Lower lobe of right lung (tissue), 2 donors: ENCODE measurements around the gene SLCO6A1. TPM values are rescaled to one million over a fixed set of nuclear protein-coding genes. Genes with fewer than 3 reads are reported as not detected.
"Not testable (repeated sequence)": the region's sequence is repeated elsewhere in the genome, so short reads cannot be mapped to it uniquely, and the experiment has no call there.

Source experiments
- ATAC-seq, 2 donors: fragments of 200-7000 bp; cut with Tn5 transposase; one replicate each; pipeline ENCODE4 v1.9.1; 2020 to 2022; ENCODE audit warnings: mild to moderate bottlenecking in 2 of 2, moderate library complexity in 2 of 2
- DNase-seq: peaks from one replicate; pipeline ENCODE4 v3.0.0-alpha.2; 2020
- H3K27ac ChIP-seq: fragments of 200-600 bp; one replicate; pipeline ENCODE4 v1.8.0; 2022
- H3K27me3 ChIP-seq: fragments of 200-600 bp; one replicate; pipeline ENCODE4 v1.8.0; 2022; ENCODE audit warnings: low read depth
- H3K36me3 ChIP-seq: fragments of 200-600 bp; one replicate; pipeline ENCODE4 v1.8.0; 2022; ENCODE audit warnings: mild to moderate bottlenecking
- H3K4me1 ChIP-seq: fragments of 200-600 bp; one replicate; pipeline ENCODE4 v1.8.0; 2022
- H3K4me3 ChIP-seq: fragments of 200-600 bp; one replicate; pipeline ENCODE4 v1.8.0; 2022; ENCODE audit warnings: mild to moderate bottlenecking
- H3K9me3 ChIP-seq: fragments of 200-600 bp; one replicate; pipeline ENCODE4 v1.8.0; 2022
- intact Hi-C: fragments of 100-400 bp; cut with DNase I; formaldehyde crosslinking; loops from one replicate; pipeline ENCODE4 v1.11.0; 2022
- total RNA-seq: library from RNA; stranded (reverse); fragmentation: NEBNext Ultra II Directional; extraction: Animal tissue kit (Norgen Biotek cat#: 25700); gene quantifications from one replicate; pipeline ENCODE4 v1.2.1, GENCODE V29; 2021
- TF ChIP-seq, protein P1 (sequence below): fragments of 200-600 bp; IDR thresholded peaks from one replicate; pipeline ENCODE4 v1.8.0; 2022; ENCODE audit warnings: antibody characterized with exemption, mild to moderate bottlenecking
- donor health status: DM: no; HTN: yes; CAD: no; lungs with severe emphysema.

SLCO6A1 gene
- total RNA-seq, 1 donor from 2014 or later, result not detected

DNA sequence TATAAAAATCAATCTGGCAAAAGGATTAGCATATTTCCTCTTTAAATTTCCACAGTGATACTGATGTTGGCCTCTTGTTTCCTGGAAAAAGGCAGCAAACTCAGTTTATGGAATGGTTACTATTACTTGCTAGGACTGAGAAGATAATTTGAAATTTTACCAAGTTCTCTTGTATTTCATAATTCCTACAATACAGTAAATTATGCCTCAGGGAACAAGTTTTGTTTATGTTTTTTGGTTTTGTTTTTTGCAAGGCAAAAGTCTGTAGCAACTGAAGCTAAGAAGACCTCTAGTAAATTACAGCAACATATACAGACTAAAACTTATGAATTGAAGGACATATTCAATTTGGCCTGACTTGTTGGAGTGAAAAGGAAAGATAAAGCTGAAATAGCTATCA lies 30.2 kb upstream of the SLCO6A1 start:
- Histone ChIP-seq H3K27ac (no peak overlapping the region), H3K36me3 (no peaks in the 10 kb centered on the region), H3K27me3 (no peaks in the 10 kb centered on the region), H3K4me1 (no peaks in the 10 kb centered on the region), H3K9me3 (no peaks in the 10 kb centered on the region), H3K4me3 (no peak overlapping the region)
- ATAC-seq (no peak), DNase-seq (no peak)
- intact Hi-C loops, result no loop called here
- TF ChIP-seq, protein P1, sequence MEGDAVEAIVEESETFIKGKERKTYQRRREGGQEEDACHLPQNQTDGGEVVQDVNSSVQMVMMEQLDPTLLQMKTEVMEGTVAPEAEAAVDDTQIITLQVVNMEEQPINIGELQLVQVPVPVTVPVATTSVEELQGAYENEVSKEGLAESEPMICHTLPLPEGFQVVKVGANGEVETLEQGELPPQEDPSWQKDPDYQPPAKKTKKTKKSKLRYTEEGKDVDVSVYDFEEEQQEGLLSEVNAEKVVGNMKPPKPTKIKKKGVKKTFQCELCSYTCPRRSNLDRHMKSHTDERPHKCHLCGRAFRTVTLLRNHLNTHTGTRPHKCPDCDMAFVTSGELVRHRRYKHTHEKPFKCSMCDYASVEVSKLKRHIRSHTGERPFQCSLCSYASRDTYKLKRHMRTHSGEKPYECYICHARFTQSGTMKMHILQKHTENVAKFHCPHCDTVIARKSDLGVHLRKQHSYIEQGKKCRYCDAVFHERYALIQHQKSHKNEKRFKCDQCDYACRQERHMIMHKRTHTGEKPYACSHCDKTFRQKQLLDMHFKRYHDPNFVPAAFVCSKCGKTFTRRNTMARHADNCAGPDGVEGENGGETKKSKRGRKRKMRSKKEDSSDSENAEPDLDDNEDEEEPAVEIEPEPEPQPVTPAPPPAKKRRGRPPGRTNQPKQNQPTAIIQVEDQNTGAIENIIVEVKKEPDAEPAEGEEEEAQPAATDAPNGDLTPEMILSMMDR, result no peak

DNA sequence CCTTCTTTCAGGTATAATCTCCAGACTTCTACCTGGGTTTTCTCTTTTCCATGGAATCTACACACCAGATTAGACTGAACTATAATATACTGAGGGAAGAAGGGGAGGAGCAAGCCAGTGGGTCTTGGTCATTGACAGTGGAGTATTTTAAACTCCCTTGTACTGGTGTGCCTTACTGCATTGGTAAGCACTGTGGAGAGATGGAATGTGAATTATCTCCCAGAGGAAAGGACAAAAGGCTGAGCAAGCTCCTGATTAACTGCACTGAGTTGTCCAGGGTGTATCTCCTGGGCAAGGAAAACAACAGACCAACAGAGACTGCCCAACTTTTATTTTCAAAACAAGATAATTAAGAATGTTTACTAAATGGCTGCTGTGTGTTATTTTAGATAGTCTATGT lies 29.8 kb upstream of the SLCO6A1 start:
- no peak overlapping the region for H3K4me3 ChIP-seq
- TF ChIP-seq, protein P1, result no peak
- H3K27ac ChIP-seq, result no peak overlapping the region
- DNase-seq, result no peak
- H3K27me3 ChIP-seq, result no peaks in the 10 kb centered on the region
- no peak for ATAC-seq
- intact Hi-C loops, result no loop called here
- H3K9me3 ChIP-seq, result no peaks in the 10 kb centered on the region
- no peaks in the 10 kb centered on the region for H3K36me3 ChIP-seq
- H3K4me1 ChIP-seq, result no peaks in the 10 kb centered on the region

DNA sequence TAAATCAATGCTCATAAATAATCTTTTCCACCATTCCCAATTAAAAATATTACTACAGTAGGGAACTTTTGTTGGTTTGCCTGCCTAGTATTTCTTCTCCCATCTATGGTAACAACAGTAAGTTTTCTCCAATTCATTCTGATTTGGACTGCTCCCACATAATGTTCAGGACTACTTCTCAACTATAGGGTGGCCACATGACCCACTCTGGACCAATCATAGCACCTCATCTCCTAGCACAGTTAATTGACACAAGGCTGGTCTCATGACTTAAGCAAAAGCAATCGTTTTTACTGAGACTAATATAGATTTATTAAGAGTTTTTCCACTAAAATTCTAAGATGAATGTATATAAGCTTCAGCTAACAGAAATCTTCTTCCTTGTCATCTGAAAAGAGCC lies 28.7 kb upstream of the SLCO6A1 start:
- no peak overlapping the region for H3K4me3 ChIP-seq
- no peak overlapping the region for H3K27ac ChIP-seq
- DNase-seq (no peak), ATAC-seq (no peak)
- intact Hi-C loops, result no loop called here
- no peaks in the 10 kb centered on the region for H3K36me3 ChIP-seq
- H3K4me1 ChIP-seq, result no peaks in the 10 kb centered on the region
- TF ChIP-seq, protein P1, result no peak
- H3K27me3 ChIP-seq, result no peaks in the 10 kb centered on the region
- H3K9me3 ChIP-seq, result no peaks in the 10 kb centered on the region

DNA sequence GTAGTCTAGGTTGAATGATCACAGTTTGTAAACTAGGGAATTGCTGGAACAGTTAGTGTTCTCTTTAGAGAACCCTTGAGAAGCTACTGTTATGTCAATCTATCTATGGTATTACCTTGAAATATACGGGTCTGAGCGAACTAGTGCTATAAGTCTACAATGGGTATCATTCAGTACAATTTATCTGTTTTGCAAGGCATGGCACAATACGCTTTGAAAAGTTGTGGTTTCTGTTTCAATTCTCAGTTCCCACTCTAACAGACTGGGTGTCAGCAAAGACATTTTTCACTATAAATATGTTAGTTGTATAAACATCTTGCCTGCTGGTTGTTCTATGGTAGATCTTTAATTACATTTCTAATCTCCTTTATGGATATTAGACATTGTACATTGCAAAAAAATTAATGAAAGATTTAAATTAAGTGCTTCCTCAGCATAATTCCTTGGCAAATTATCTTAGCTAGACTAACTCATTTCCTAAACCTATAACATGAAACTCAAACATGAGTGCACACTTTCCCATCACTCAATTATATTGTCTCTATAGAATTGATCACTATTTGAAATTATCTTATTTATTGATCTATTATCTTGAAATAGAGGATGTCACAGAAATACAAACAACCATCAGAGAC lies 24.9 kb upstream of the SLCO6A1 start:
- no peaks in the 10 kb centered on the region for H3K36me3 ChIP-seq
- H3K27me3 ChIP-seq, result no peaks in the 10 kb centered on the region
- TF ChIP-seq, protein P1, result no peak
- no peak overlapping the region for H3K4me3 ChIP-seq
- no peaks in the 10 kb centered on the region for H3K9me3 ChIP-seq
- intact Hi-C loops, result no loop called here
- DNase-seq (no peak), ATAC-seq (no peak)
- H3K27ac ChIP-seq, result no peak overlapping the region
- no peaks in the 10 kb centered on the region for H3K4me1 ChIP-seq

DNA sequence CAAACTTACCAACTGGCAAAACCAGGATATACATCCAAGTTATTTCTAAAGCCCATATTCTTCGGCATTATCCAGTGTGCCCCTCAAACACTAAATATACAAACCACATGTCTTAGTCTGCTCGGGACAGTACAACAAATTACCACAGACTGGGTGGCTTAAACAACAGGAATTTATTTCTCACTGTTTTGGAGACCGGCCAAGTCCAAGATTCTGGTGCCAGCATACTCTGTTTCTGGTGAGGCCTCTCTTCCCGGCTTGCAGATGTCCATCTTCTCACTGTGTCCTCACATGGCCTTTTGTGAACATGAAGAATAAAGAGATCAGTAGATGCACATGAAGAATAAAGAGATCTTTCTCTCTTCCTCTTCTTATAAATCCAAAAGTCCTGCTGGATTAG lies 12.9 kb upstream of the SLCO6A1 start:
- Histone ChIP-seq H3K9me3 (no peaks in the 10 kb centered on the region), H3K27me3 (no peaks in the 10 kb centered on the region), H3K27ac (no peak overlapping the region), H3K36me3 (no peaks in the 10 kb centered on the region), H3K4me1 (no peaks in the 10 kb centered on the region), H3K4me3 (no peak overlapping the region)
- DNase-seq, result no peak
- intact Hi-C loops, result no loop called here
- TF ChIP-seq, protein P1, result no peak
- no peak for ATAC-seq

DNA sequence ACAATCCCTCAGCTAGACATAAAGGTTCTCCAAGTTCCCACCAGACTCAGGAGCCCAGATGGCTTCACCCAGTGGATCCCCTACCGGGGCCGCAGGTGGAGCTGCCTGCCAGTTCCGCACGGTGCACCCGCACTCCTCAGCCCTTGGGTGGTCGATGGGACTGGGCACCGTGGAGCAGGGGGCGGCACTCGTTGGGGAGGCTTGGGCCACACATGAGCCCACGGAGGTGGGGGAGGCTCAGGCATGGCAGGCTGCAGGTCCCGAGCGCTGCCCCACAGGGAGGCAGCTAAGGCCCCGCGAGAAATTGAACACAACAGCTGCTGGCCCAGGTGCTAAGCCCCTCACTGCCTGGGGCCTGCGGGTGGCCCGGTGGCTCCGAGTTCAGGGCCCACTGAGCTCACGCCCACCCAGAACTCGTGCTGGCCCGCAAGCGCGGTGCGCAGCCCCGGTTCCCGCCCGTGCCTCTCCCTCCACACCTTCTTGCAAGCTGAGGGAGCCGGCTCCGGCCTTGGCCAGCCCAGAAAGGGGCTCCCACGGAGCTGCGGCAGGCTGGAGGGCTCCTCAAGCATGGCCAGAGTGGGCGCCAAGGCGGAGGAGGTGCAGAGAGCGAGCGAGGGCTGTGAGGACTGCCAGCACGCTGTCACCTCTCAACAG lies 7.4 kb downstream of the SLCO6A1 start:
- H3K9me3 ChIP-seq, DNase-seq, H3K4me1 ChIP-seq, H3K36me3 ChIP-seq, intact Hi-C loops, H3K4me3 ChIP-seq, ATAC-seq, H3K27me3 ChIP-seq, H3K27ac ChIP-seq: not testable (repeated sequence)
